Myometrial cell (primary cell): Measurements from ENCODE around the gene TRAF5. TPM values are rescaled to one million over a fixed set of nuclear protein-coding genes. Genes with fewer than 3 reads are reported as not detected.

ENCODE experiments used
- total RNA-seq: library from RNA; depleted of rRNA; stranded (reverse); fragments of >200 nt; gene quantifications from 2 replicates; pipeline ENCODE4 v1.2.3, GENCODE V29; 2015

TRAF5 gene, protein sequence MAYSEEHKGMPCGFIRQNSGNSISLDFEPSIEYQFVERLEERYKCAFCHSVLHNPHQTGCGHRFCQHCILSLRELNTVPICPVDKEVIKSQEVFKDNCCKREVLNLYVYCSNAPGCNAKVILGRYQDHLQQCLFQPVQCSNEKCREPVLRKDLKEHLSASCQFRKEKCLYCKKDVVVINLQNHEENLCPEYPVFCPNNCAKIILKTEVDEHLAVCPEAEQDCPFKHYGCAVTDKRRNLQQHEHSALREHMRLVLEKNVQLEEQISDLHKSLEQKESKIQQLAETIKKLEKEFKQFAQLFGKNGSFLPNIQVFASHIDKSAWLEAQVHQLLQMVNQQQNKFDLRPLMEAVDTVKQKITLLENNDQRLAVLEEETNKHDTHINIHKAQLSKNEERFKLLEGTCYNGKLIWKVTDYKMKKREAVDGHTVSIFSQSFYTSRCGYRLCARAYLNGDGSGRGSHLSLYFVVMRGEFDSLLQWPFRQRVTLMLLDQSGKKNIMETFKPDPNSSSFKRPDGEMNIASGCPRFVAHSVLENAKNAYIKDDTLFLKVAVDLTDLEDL
- 2.6 and 3.5 TPM in 2 replicates for total RNA-seq

DNA sequence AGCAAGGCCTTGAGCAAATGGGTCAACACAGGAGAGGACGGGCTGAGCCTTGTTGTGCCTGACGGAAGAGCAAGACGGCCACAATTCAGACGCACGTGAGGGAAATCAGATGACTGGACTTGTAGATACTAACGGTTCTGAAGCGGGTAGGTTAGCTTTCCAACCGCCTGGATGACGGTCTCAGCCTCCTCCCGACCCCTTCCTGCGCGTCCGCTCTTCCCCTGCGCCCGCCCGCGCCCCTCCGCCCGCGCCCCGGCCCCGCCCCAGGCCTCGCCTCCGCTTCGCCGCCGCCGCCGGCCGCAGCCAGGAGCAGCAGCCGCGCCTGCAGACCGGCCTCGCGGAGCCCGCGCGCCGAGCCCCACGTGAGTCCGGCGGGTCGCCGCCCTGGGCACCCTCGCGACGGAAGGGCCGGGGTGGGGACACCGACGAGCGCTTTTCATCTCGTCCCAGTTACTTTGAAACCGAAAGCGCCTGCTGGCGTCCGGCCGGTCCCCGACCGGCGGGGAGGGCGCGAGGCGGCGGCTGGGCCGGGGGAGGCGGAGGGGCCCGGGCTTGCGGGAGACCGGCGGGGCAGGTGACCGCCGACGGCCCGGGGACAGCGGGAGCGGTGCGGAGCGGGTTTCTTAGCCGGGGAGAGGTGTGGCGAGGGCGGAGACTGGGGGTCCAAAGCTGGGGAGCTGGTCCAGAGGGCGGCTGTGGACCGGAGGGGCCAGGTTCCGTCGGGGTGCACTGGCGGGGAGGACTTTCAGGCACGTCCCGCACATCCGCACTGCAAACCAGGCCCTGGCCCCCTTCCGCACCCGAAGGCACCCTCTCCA lies at the start of gene TRAF5:
Gene TRAF5 (plus strand): TSS at position 306 of the 818 bp plus-strand sequence. CDS start 26,407 bp downstream, outside the sequence.

Other genes starting within 250 kb of the TRAF5 start
- gene KCNH1, start 192.7 kb upstream of the TRAF5 start, total RNA-seq: not detected in 2 replicates
- 8.5 and 8.6 TPM in 2 replicates for gene RCOR3, start 67.5 kb upstream of the TRAF5 start, total RNA-seq
- not detected in 2 replicates for gene RD3, start 165.3 kb downstream of the TRAF5 start, total RNA-seq